NT2/D1 (cell line): Measurements from ENCODE around the gene FTCD.

ENCODE experiments used
- SUZ12 ChIP-seq: IDR thresholded peaks from 2 replicates; pipeline ENCODE4 v1.6.1; 2011; ENCODE audit not compliant: insufficient read length, insufficient read depth; ENCODE audit errors: extremely low read depth
- YY1 ChIP-seq: IDR thresholded peaks from 2 replicates; pipeline ENCODE4 v1.6.1; 2011; ENCODE audit not compliant: insufficient read length, insufficient read depth
- ZNF274 ChIP-seq: IDR thresholded peaks from 2 replicates; pipeline ENCODE4 v1.6.1; 2011; ENCODE audit warnings: mild to moderate bottlenecking, low read depth, low read length

GRCh38 chr21:46168659-46169386 is 13.4 kb upstream of the FTCD start:
- no peak for TF ChIP-seq ZNF274
- no peak for TF ChIP-seq YY1
- no peak for TF ChIP-seq SUZ12
